ENCODE measurements around the gene KRT72.

The KRT72 gene

GRCh38 chr12:52608826-52609630 is 7.8 kb upstream of the KRT72 start:
- TF ChIP-seq CTCF (IDR thresholded peaks at IDR 0.05; ENCODE audit: poor library complexity, severe bottlenecking) = no peak
- H3K27ac ChIP-seq (ENCODE audit: poor library complexity, severe bottlenecking) = no peak overlapping the region

GRCh38 chr12:52608161-52608560 is 6.9 kb upstream of the KRT72 start:
- no peaks in the 10 kb centered on the region for H3K9me3 ChIP-seq (ENCODE audit: severe bottlenecking)
- TF ChIP-seq CTCF (IDR thresholded peaks at IDR 0.05; ENCODE audit: poor library complexity, severe bottlenecking) = no peak
- no peaks in the 10 kb centered on the region for H3K4me1 ChIP-seq (ENCODE audit: insufficient read depth, poor library complexity, severe bottlenecking)
- ATAC-seq (ENCODE audit: low read depth) (no peak), DNase-seq (ENCODE audit: low spot score) (peak; percentile 31)
- no peak overlapping the region for H3K4me3 ChIP-seq (ENCODE audit: severe bottlenecking)
- no peak overlapping the region for H3K27ac ChIP-seq (ENCODE audit: poor library complexity, severe bottlenecking)
- no peaks in the 10 kb centered on the region for H3K27me3 ChIP-seq (ENCODE audit: insufficient read depth, poor library complexity, severe bottlenecking)
- no peaks in the 10 kb centered on the region for H3K36me3 ChIP-seq (ENCODE audit: low read depth)

More at GRCh38 chr12:52608826-52609630, 7.8 kb upstream of the KRT72 start:
- peak; percentile 19 for DNase-seq (ENCODE audit: low spot score)
- no peaks in the 10 kb centered on the region for H3K4me1 ChIP-seq (ENCODE audit: insufficient read depth, poor library complexity, severe bottlenecking)
- H3K36me3 ChIP-seq (ENCODE audit: low read depth) = no peaks in the 10 kb centered on the region
- H3K27me3 ChIP-seq (ENCODE audit: insufficient read depth, poor library complexity, severe bottlenecking) = no peaks in the 10 kb centered on the region
- H3K4me3 ChIP-seq (ENCODE audit: severe bottlenecking) = no peak overlapping the region
- no peak for ATAC-seq (ENCODE audit: low read depth)
- no peaks in the 10 kb centered on the region for H3K9me3 ChIP-seq (ENCODE audit: severe bottlenecking)

GRCh38 chr12:52607314-52607713 is 6.1 kb upstream of the KRT72 start:
- DNase-seq (ENCODE audit: low spot score) = no peak
- TF ChIP-seq CTCF (IDR thresholded peaks at IDR 0.05; ENCODE audit: poor library complexity, severe bottlenecking) = no peak
- no peak for ATAC-seq (ENCODE audit: low read depth)
- Histone ChIP-seq H3K4me3 (ENCODE audit: severe bottlenecking) (no peak overlapping the region), H3K27me3 (ENCODE audit: insufficient read depth, poor library complexity, severe bottlenecking) (no peaks in the 10 kb centered on the region), H3K27ac (ENCODE audit: poor library complexity, severe bottlenecking) (no peak overlapping the region), H3K4me1 (ENCODE audit: insufficient read depth, poor library complexity, severe bottlenecking) (no peaks in the 10 kb centered on the region), H3K36me3 (ENCODE audit: low read depth) (no peaks in the 10 kb centered on the region), H3K9me3 (ENCODE audit: severe bottlenecking) (no peaks in the 10 kb centered on the region)

- Histone ChIP-seq H3K9me3 (ENCODE audit: severe bottlenecking) (no peaks in the 10 kb centered on the region), H3K4me1 (ENCODE audit: insufficient read depth, poor library complexity, severe bottlenecking) (no peaks in the 10 kb centered on the region), H3K4me3 (ENCODE audit: severe bottlenecking) (no peak overlapping the region), H3K27me3 (ENCODE audit: insufficient read depth, poor library complexity, severe bottlenecking) (no peaks in the 10 kb centered on the region), H3K27ac (ENCODE audit: poor library complexity, severe bottlenecking) (no peak overlapping the region), H3K36me3 (ENCODE audit: low read depth) (no peaks in the 10 kb centered on the region)
- DNase-seq (ENCODE audit: low spot score) (no peak), ATAC-seq (ENCODE audit: low read depth) (no peak)
- no peak for TF ChIP-seq CTCF (IDR thresholded peaks at IDR 0.05; ENCODE audit: poor library complexity, severe bottlenecking)
These were observed 5.4 kb upstream of the KRT72 start for GRCh38 chr12:52606581-52607218.

- Histone ChIP-seq H3K9me3 (ENCODE audit: severe bottlenecking) (no peaks in the 10 kb centered on the region), H3K27me3 (ENCODE audit: insufficient read depth, poor library complexity, severe bottlenecking) (no peaks in the 10 kb centered on the region), H3K36me3 (ENCODE audit: low read depth) (no peaks in the 10 kb centered on the region), H3K27ac (ENCODE audit: poor library complexity, severe bottlenecking) (no peak overlapping the region), H3K4me3 (ENCODE audit: severe bottlenecking) (no peak overlapping the region), H3K4me1 (ENCODE audit: insufficient read depth, poor library complexity, severe bottlenecking) (no peaks in the 10 kb centered on the region)
- no peak for DNase-seq (ENCODE audit: low spot score)
- ATAC-seq (ENCODE audit: low read depth) = no peak
- TF ChIP-seq CTCF (IDR thresholded peaks at IDR 0.05; ENCODE audit: poor library complexity, severe bottlenecking) = no peak
These were observed 4.8 kb upstream of the KRT72 start for GRCh38 chr12:52606096-52606495.
